Neural cell (in vitro differentiated cells): Measurements from ENCODE around the gene LTO1. TPM values are rescaled to one million over a fixed set of nuclear protein-coding genes. Genes with fewer than 3 reads are reported as not detected.

Experiments
- H2AFZ ChIP-seq: fragments of 200-600, 300-800 bp; sonication (generic), shearing (Covaris generic); 2 replicates; pipeline ENCODE4 v1.6.0; 2014; ENCODE audit warnings: low read depth, mild to moderate bottlenecking, antibody characterized with exemption, low read length, moderate library complexity
- H3F3A ChIP-seq: fragments of 200-600 bp; shearing (Covaris generic); 2 replicates; pipeline ENCODE4 v1.6.1; 2016; ENCODE audit warnings: mild to moderate bottlenecking, moderate library complexity, mixed read lengths, antibody characterized with exemption, low read length; ENCODE audit not compliant: insufficient read depth, poor library complexity, severe bottlenecking
- H3K27ac ChIP-seq: fragments of 200-600, 300-800 bp; sonication (generic), shearing (Covaris generic); 2 replicates; pipeline ENCODE4 v1.5.1; 2014; ENCODE audit warnings: mild to moderate bottlenecking, low read length, moderate library complexity
- H3K27me3 ChIP-seq: fragments of 300-800, 200-600 bp; sonication (generic), shearing (Covaris generic); 2 replicates; pipeline ENCODE4 v1.6.0; 2014; ENCODE audit warnings: mild to moderate bottlenecking, low read depth, low read length, moderate library complexity; ENCODE audit not compliant: insufficient read depth
- H3K36me3 ChIP-seq: fragments of 300-800, 200-600 bp; sonication (generic), shearing (Covaris generic); 2 replicates; pipeline ENCODE4 v1.5.1; 2014; ENCODE audit warnings: mild to moderate bottlenecking, antibody characterized with exemption, low read length, moderate library complexity; ENCODE audit not compliant: insufficient read depth
- H3K4me2 ChIP-seq: fragments of 300-800, 200-600 bp; sonication (generic), shearing (Covaris generic); 2 replicates; pipeline ENCODE4 v1.6.0; 2014; ENCODE audit warnings: mild to moderate bottlenecking, low read length
- H3K4me3 ChIP-seq: fragments of 300-800, 200-600 bp; sonication (generic), shearing (Covaris generic); 2 replicates; pipeline ENCODE4 v1.5.1; 2014; ENCODE audit warnings: mild to moderate bottlenecking, low read length, moderate library complexity
- H3K79me2 ChIP-seq: fragments of 200-600 bp; shearing (Covaris generic); replicated peaks from 2 replicates; pipeline ENCODE4 v1.6.0; 2014; ENCODE audit warnings: mild to moderate bottlenecking, low read length, moderate library complexity; ENCODE audit not compliant: insufficient read depth
- H3K9ac ChIP-seq: fragments of 300-800, 200-600 bp; sonication (generic), shearing (Covaris generic); 2 replicates; pipeline ENCODE4 v1.6.1; 2016; ENCODE audit warnings: mild to moderate bottlenecking, low read length, mixed read lengths
- H3K9me2 ChIP-seq: fragments of 200-600 bp; shearing (Covaris generic); 2 replicates; pipeline ENCODE4 v1.6.1; 2016; ENCODE audit warnings: mild to moderate bottlenecking, low read length, mixed read lengths; ENCODE audit not compliant: insufficient read depth
- H3K9me3 ChIP-seq: fragments of 200-600, 300-800 bp; sonication (generic), shearing (Covaris generic); 2 replicates; pipeline ENCODE4 v1.6.1; 2016; ENCODE audit warnings: mild to moderate bottlenecking, mixed run types, low read length, moderate library complexity, mixed read lengths
- H4K20me1 ChIP-seq: fragments of 200-600 bp; shearing (Covaris generic); 2 replicates; pipeline ENCODE4 v1.6.1; 2016; ENCODE audit warnings: mild to moderate bottlenecking, mixed run types; ENCODE audit not compliant: insufficient read depth
- CTCF ChIP-seq: fragments of 450-650 bp; IDR thresholded peaks from 2 replicates; pipeline ENCODE4 v1.5.1; 2014; ENCODE audit warnings: antibody characterized with exemption, mild to moderate bottlenecking, moderate library complexity; ENCODE audit not compliant: poor library complexity, severe bottlenecking
- EP300 ChIP-seq: fragments of 450-650 bp; conservative IDR thresholded peaks from 2 replicates; pipeline ENCODE4 v1.6.1; 2014; ENCODE audit warnings: antibody characterized with exemption, mild to moderate bottlenecking, moderate library complexity; ENCODE audit not compliant: poor library complexity, severe bottlenecking
- EZH2 ChIP-seq: fragments of 200-600, 300-800 bp; shearing (Covaris generic), sonication (generic); IDR thresholded peaks from 2 replicates; pipeline ENCODE4 v1.6.1; 2014; ENCODE audit warnings: antibody characterized with exemption, low read length, borderline replicate concordance, mild to moderate bottlenecking; ENCODE audit not compliant: insufficient read depth, poor library complexity, severe bottlenecking
- MXI1 ChIP-seq: fragments of 450-650 bp; conservative IDR thresholded peaks from 2 replicates; pipeline ENCODE4 v1.6.1; 2014; ENCODE audit warnings: antibody characterized with exemption, mild to moderate bottlenecking; ENCODE audit not compliant: poor library complexity, severe bottlenecking
- POLR2AphosphoS5 ChIP-seq: IDR thresholded peaks from 2 replicates; pipeline ENCODE4 v1.6.1; 2012
- RAD21 ChIP-seq: fragments of 450-650 bp; conservative IDR thresholded peaks from 2 replicates; pipeline ENCODE4 v1.6.1; 2014; ENCODE audit warnings: antibody characterized with exemption, mild to moderate bottlenecking, moderate library complexity
- REST ChIP-seq: IDR thresholded peaks from 2 replicates; pipeline ENCODE4 v1.6.1; 2012; ENCODE audit warnings: borderline replicate concordance
- SMC3 ChIP-seq: fragments of 450-650 bp; conservative IDR thresholded peaks from 2 replicates; pipeline ENCODE4 v1.6.1; 2014; ENCODE audit warnings: antibody characterized with exemption, mild to moderate bottlenecking, moderate library complexity; ENCODE audit not compliant: poor library complexity
- TAF1 ChIP-seq: IDR thresholded peaks from 2 replicates; pipeline ENCODE4 v1.6.1; 2012; ENCODE audit warnings: low read depth
- polyA plus RNA-seq: library from polyadenylated mRNA; depleted of rRNA; stranded (reverse); fragments of >200 nt; gene quantifications from 2 replicates; pipeline ENCODE4 v1.2.3, GENCODE V29; 2014

The LTO1 gene
- polyA plus RNA-seq, 1 donor from 2014 or later = 44.4 TPM

GRCh38 chr11:69666261-69666660, 8.9 kb downstream of the LTO1 start:
- TF ChIP-seq MXI1 = no peak
- TF ChIP-seq TAF1 = no peak
- TF ChIP-seq EZH2 = no peak
- TF ChIP-seq SMC3 = no peak
- no peak for TF ChIP-seq CTCF
- TF ChIP-seq EP300 = no peak
- TF ChIP-seq POLR2AphosphoS5 = no peak
- no peak for TF ChIP-seq REST
- no peak for TF ChIP-seq RAD21
- no peaks in the 10 kb centered on the region for H3K36me3 ChIP-seq
- no peaks in the 10 kb centered on the region for H3K27me3 ChIP-seq
- H3K9ac ChIP-seq = no peak overlapping the region
- no peak overlapping the region for H2AFZ ChIP-seq
- H3K79me2 ChIP-seq = no peaks in the 10 kb centered on the region
- H3F3A ChIP-seq = no peaks in the 10 kb centered on the region
- no peak overlapping the region for H3K4me2 ChIP-seq
- no peak overlapping the region for H3K27ac ChIP-seq
- no peak overlapping the region for H3K4me3 ChIP-seq
- H3K9me2 ChIP-seq = no peaks in the 10 kb centered on the region
- H3K9me3 ChIP-seq = no peaks in the 10 kb centered on the region
- H4K20me1 ChIP-seq = no peaks in the 10 kb centered on the region

- no peaks in the 10 kb centered on the region for H3K9me3 ChIP-seq
- no peaks in the 10 kb centered on the region for H3K79me2 ChIP-seq
- no peak overlapping the region for H3K4me2 ChIP-seq
- no peak overlapping the region for H2AFZ ChIP-seq
- no peaks in the 10 kb centered on the region for H3K36me3 ChIP-seq
- no peak overlapping the region for H3K9ac ChIP-seq
- H3F3A ChIP-seq = no peaks in the 10 kb centered on the region
- no peak overlapping the region for H3K4me3 ChIP-seq
- no peaks in the 10 kb centered on the region for H3K9me2 ChIP-seq
- TF ChIP-seq RAD21 = no peak
- TF ChIP-seq POLR2AphosphoS5 = no peak
- no peak for TF ChIP-seq TAF1
- no peak for TF ChIP-seq EZH2
- TF ChIP-seq EP300 = no peak
- no peak for TF ChIP-seq CTCF
- TF ChIP-seq REST = no peak
- TF ChIP-seq MXI1 = no peak
- TF ChIP-seq SMC3 = no peak
- H4K20me1 ChIP-seq = no peaks in the 10 kb centered on the region
- H3K27ac ChIP-seq = no peak overlapping the region
- no peaks in the 10 kb centered on the region for H3K27me3 ChIP-seq
Observed at GRCh38 chr11:69665669-69666068, 9.5 kb downstream of the LTO1 start.
